ENCODE measurements around the gene RBM20. TPM values are rescaled to one million over a fixed set of nuclear protein-coding genes. Genes with fewer than 3 reads are reported as not detected.
"Not testable (repeated sequence)": the region's sequence is repeated elsewhere in the genome, so short reads cannot be mapped to it uniquely, and the experiment has no call there.

The RBM20 gene
- polyA plus RNA-seq, 1 experiment: 0.11 TPM

DNA sequence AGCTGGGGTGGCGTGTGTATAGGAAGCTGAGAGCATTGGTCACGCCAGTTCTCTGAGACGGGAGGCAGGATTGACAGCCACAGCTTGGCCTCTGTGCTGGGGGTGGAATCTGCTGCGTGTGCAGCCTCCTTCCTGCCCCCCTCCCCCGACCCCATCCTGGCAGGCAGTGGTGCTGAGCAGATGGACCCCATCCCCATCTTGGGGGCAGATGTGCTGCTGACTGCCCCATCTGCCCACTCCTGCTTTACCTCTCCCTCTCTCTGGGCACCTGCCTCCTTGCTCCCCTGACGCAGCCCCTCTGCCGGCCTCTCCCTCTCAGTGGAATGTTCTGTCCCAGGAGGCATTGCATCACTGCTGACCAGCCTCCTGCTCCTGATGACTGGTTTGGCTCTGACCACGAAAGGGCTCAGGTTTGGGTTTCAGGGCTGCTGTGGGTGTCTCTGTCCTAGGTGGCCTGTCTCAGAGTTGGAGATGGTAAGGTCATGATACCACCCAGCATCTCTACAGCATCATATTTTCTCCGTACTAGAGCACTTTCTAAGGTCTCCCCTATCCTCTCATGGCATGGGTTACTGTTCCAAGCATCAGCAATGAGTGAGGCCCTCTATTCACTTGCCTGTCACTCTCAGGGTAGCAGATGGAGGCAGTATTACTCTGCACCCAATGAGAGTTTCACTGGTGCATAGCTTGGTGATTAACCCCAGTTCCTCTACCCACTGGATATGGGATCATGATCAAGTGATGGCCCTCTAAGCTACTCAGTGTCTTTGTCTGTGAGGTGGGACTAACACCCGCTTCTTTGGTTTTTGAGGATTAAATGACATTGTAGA is 81.9 kb downstream of the RBM20 start:
- CTCF ChIA-PET: interaction anchor here (1.1 to 1.2 kb wide), 2 partner anchors 19 to 54 kb away, joined by 3 read pairs; no protein-coding TSS in a partner anchor
- H3K27me3 ChIP-seq (ENCODE audit: control insufficient read depth, insufficient read depth, low read length): peaks cover 29% of the 10 kb centered on the region
- POLR2A ChIA-PET: no interaction called here
- no peak overlapping the region for H3K27ac ChIP-seq (ENCODE audit: low read depth, low read length)
- no peak overlapping the region for H3K4me3 ChIP-seq (ENCODE audit: low read depth, low read length)
- DNase-seq (ENCODE audit: low read depth, low spot score): no peak
- H3K9me3 ChIP-seq (ENCODE audit: control insufficient read depth, insufficient read depth, low read length): no peaks in the 10 kb centered on the region
- TF ChIP-seq, protein P1, sequence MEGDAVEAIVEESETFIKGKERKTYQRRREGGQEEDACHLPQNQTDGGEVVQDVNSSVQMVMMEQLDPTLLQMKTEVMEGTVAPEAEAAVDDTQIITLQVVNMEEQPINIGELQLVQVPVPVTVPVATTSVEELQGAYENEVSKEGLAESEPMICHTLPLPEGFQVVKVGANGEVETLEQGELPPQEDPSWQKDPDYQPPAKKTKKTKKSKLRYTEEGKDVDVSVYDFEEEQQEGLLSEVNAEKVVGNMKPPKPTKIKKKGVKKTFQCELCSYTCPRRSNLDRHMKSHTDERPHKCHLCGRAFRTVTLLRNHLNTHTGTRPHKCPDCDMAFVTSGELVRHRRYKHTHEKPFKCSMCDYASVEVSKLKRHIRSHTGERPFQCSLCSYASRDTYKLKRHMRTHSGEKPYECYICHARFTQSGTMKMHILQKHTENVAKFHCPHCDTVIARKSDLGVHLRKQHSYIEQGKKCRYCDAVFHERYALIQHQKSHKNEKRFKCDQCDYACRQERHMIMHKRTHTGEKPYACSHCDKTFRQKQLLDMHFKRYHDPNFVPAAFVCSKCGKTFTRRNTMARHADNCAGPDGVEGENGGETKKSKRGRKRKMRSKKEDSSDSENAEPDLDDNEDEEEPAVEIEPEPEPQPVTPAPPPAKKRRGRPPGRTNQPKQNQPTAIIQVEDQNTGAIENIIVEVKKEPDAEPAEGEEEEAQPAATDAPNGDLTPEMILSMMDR (IDR thresholded peaks at IDR 0.05; ENCODE audit: low read depth, low read length): no peak

- H3K9me3 ChIP-seq (ENCODE audit: control insufficient read depth, insufficient read depth, low read length); CTCF ChIA-PET; DNase-seq (ENCODE audit: low read depth, low spot score); POLR2A ChIA-PET; H3K4me3 ChIP-seq (ENCODE audit: low read depth, low read length); H3K27ac ChIP-seq (ENCODE audit: low read depth, low read length): not testable (repeated sequence)
- H3K27me3 ChIP-seq (ENCODE audit: control insufficient read depth, insufficient read depth, low read length): peaks cover 28% of the 10 kb centered on the region
Measured at GRCh38 chr10:110727785-110728184, 83.6 kb downstream of the RBM20 start.

GRCh38 chr10:110730345-110731050 is 86.4 kb downstream of the RBM20 start:
- POLR2A ChIA-PET: no interaction called here
- CTCF ChIA-PET: interaction anchor here (1.8 kb wide), 1 partner anchor 16 kb away, joined by 5 read pairs; no protein-coding TSS in a partner anchor
- no peaks in the 10 kb centered on the region for H3K9me3 ChIP-seq (ENCODE audit: control insufficient read depth, insufficient read depth, low read length)
- H3K27me3 ChIP-seq (ENCODE audit: control insufficient read depth, insufficient read depth, low read length): peaks cover 29% of the 10 kb centered on the region
- TF ChIP-seq, protein P1 (IDR thresholded peaks at IDR 0.05; ENCODE audit: low read depth, low read length): no peak
- no peak overlapping the region for H3K27ac ChIP-seq (ENCODE audit: low read depth, low read length)
- no peak for DNase-seq (ENCODE audit: low read depth, low spot score)
- H3K4me3 ChIP-seq (ENCODE audit: low read depth, low read length): no peak overlapping the region

DNA sequence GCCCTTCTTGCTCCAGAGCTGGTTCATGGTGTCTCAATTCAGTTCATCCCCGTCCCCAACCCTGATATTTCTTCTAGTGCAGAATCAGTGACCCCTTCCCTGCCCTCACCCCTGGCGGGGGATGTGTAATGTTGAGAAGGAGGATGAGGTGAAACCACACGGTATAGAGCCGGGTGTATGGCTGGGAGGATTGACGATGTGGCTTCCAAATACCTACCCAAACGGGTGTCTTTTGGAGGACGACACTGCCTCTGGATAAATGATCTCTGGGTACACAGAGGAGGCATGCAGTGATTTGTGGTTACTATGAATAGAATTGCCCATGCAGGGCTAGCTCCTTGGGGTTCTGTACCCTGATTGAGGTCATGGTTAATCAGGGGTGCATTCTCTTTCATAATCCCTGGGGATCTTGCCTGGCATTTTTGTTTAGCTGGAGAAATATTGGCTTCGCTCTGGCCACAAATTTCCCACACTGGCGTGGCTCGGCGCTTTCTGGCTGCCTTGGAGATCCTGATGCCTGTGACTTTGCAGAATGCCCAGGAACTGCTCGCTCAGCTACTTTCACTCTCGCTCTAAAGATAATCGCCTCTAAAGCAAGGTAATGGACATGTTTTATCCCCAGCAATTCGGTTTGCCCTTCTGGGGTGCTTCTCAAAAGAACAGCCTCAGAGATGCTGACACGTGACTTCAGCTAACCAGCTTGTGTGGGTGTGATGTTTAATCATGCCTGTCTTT is 89.2 kb downstream of the RBM20 start:
- H3K4me3 ChIP-seq (ENCODE audit: low read depth, low read length): peak overlapping the region; percentile 23; the same call in 1 of the 2 replicates
- CTCF ChIA-PET: interaction anchor here (0.6 kb wide), 1 partner anchor 919 kb away, joined by 3 read pairs; no protein-coding TSS in a partner anchor

DNA sequence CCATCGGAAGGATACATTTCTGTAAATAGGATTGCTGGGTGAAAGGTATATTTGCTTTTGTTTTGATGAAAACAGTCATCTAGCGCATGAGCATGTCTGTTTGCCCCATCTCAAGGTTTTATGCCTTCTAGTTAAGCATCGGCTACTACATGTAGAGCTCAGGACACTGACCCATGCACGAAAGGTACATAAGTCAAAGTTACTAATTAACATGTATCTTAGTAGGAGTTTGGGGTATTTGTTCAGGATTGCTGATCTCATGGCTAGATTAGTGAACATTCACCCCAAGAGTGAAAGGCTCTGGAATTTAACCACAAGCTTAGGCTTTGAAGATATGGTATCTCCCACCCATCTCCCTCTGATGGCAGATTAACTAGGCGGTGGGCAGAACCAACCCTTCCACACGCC is 91.5 kb downstream of the RBM20 start:
- POLR2A ChIA-PET: no interaction called here
- CTCF ChIA-PET: no interaction called here
- peaks cover 36% of the 10 kb centered on the region for H3K27me3 ChIP-seq (ENCODE audit: control insufficient read depth, insufficient read depth, low read length)

More for the DNA sequence above, 89.2 kb downstream of the RBM20 start:
- no peaks in the 10 kb centered on the region for H3K9me3 ChIP-seq (ENCODE audit: control insufficient read depth, insufficient read depth, low read length)
- H3K27me3 ChIP-seq (ENCODE audit: control insufficient read depth, insufficient read depth, low read length): peaks cover 32% of the 10 kb centered on the region
- no peak for DNase-seq (ENCODE audit: low read depth, low spot score)
- TF ChIP-seq, protein P1 (IDR thresholded peaks at IDR 0.05; ENCODE audit: low read depth, low read length): no peak
- POLR2A ChIA-PET: no interaction called here
- H3K27ac ChIP-seq (ENCODE audit: low read depth, low read length): no peak overlapping the region

More for the DNA sequence above, 91.5 kb downstream of the RBM20 start:
- H3K27ac ChIP-seq (ENCODE audit: low read depth, low read length): no peak overlapping the region
- no peak overlapping the region for H3K4me3 ChIP-seq (ENCODE audit: low read depth, low read length)
- DNase-seq (ENCODE audit: low read depth, low spot score): no peak
- no peaks in the 10 kb centered on the region for H3K9me3 ChIP-seq (ENCODE audit: control insufficient read depth, insufficient read depth, low read length)
- TF ChIP-seq, protein P1 (IDR thresholded peaks at IDR 0.05; ENCODE audit: low read depth, low read length): no peak

All from AG04450 (cell line).